ENCODE data around the gene TP53I11.

DNA sequence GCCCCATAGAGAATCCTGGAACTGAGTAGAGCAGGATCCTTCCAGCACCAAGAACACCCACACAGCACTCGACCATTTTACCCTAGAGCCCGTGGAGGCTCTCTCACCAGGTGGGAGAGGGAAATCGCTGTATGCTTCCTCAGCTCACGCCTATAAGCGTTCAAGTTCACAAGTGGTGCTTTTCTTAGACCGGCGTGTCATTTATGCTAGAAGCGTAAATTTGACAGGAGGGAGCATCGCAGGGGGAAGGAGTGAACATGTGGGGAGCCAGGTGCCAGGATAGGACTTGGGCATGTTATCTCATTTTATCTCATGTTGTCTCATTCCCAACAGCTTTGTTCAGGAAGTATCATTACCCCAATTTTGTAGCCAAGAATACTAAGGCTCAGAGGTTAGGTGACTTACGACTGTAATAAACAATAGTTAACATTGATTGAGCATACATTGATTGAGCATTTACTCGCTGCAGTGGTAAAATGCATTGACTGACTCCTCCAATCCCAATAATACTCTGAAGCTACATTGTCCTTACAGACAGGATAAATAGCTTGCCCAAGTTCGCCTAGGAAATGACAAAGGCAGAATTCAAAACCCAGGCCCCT lies 19.1 kb upstream of the TP53I11 start:
- TF ChIP-seq, protein P1, sequence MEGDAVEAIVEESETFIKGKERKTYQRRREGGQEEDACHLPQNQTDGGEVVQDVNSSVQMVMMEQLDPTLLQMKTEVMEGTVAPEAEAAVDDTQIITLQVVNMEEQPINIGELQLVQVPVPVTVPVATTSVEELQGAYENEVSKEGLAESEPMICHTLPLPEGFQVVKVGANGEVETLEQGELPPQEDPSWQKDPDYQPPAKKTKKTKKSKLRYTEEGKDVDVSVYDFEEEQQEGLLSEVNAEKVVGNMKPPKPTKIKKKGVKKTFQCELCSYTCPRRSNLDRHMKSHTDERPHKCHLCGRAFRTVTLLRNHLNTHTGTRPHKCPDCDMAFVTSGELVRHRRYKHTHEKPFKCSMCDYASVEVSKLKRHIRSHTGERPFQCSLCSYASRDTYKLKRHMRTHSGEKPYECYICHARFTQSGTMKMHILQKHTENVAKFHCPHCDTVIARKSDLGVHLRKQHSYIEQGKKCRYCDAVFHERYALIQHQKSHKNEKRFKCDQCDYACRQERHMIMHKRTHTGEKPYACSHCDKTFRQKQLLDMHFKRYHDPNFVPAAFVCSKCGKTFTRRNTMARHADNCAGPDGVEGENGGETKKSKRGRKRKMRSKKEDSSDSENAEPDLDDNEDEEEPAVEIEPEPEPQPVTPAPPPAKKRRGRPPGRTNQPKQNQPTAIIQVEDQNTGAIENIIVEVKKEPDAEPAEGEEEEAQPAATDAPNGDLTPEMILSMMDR (IDR thresholded peaks at IDR 0.05), result no peak
- TF ChIP-seq EP300 (IDR thresholded peaks at IDR 0.05) (no peak), POLR2A (IDR thresholded peaks at IDR 0.05) (no peak), POLR2AphosphoS5 (IDR thresholded peaks at IDR 0.05) (no peak)

Data from suprapubic skin (tissue), 4 donors.